ENCODE results near the gene PLEKHB2. TPM values are rescaled to one million over a fixed set of nuclear protein-coding genes. Genes with fewer than 3 reads are reported as not detected.
"Not testable (repeated sequence)": the region's sequence is repeated elsewhere in the genome, so short reads cannot be mapped to it uniquely, and the experiment has no call there.

Gene PLEKHB2
- total RNA-seq, 1 donor from 2014 or later, result 46.7 TPM

DNA sequence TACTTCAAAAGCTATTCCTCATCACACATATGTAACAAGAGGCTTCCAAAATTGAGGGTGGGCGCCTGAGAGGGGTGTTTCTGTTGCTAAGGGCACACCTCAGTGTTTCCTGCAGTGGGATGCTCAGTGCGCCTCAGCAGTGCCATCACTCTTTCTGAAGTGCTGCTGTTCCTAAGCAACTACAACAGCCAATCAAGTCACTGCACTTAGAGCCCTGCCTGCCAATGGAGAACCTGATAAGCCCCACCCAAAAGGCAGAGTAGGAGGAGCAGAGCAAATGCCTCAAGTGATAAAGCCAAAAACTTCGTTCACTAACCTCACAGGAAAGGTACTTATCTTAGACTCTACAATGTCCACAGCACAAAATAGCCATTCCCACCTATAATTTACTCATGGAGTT, 88.3 kb downstream of the PLEKHB2 start:
- H3K4me1 ChIP-seq; H3K27me3 ChIP-seq; intact Hi-C loops (cut with DNase I); H3K36me3 ChIP-seq; H3K27ac ChIP-seq; H3K4me3 ChIP-seq; DNase-seq (ENCODE audit: extremely low spot score in 2 of 2); H3K9me3 ChIP-seq: not testable (repeated sequence)

DNA sequence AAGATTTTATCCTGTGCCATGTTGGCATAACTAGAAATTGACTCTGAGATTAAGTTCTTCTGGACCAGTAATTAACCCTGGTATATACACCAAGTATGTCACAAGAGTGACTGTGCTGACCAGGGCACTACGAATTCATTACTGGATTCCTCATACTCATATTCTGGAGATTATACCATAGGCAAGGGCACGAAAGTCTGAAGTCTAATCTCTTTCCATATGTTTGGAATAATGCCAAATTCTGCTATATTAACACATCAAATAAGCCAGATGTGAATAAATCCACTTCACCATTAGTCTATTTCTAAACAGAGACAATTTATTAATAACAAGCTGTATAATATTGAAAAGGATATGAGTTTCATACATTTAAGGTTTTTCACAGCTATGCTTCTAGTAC, 91.0 kb downstream of the PLEKHB2 start:
- H3K4me3 ChIP-seq, result not testable (repeated sequence)

More for the DNA sequence above, 91.0 kb downstream of the PLEKHB2 start:
- intact Hi-C loops (cut with DNase I); H3K27ac ChIP-seq; H3K9me3 ChIP-seq; DNase-seq (ENCODE audit: extremely low spot score in 2 of 2); H3K27me3 ChIP-seq; H3K4me1 ChIP-seq; H3K36me3 ChIP-seq: not testable (repeated sequence)

Small RNAs within 50 kb of the gene (small RNA-seq; reads per million reads assigned to genes)
- gene AC009477.1, result not detected

Other genes with a start within 250 kb of the PLEKHB2 start
- gene FAM168B, start 11.9 kb upstream of the PLEKHB2 start, total RNA-seq, result 56.7 TPM
- not detected for gene POTEE, start 104.2 kb downstream of the PLEKHB2 start, total RNA-seq